Measurements from ENCODE around the gene ADAMTS3.

Gene ADAMTS3

GRCh38 chr4:72568959-72569718 lies at the start of gene ADAMTS3:
TSS of gene ADAMTS3 (minus strand) at chr4:72569221. CDS start at chr4:72568762, 459 bp downstream.
- H3K9ac ChIP-seq (ENCODE audit: insufficient read length, low read depth), result peak within 1 kb of the TSS; percentile 76

GRCh38 chr4:72613959-72614358 lies 44.9 kb upstream of the ADAMTS3 start:
- Histone ChIP-seq H3K4me1 (ENCODE audit: insufficient read depth, insufficient read length) (no peaks in the 10 kb centered on the region), H3K9me3 (ENCODE audit: insufficient read depth, low read length) (no peaks in the 10 kb centered on the region), H3K9ac (ENCODE audit: insufficient read length, low read depth) (no peak overlapping the region), H3K36me3 (ENCODE audit: insufficient read depth, insufficient read length, low read length) (no peaks in the 10 kb centered on the region), H3K4me3 (ENCODE audit: insufficient read length, low read depth) (no peak overlapping the region), H3K27me3 (ENCODE audit: insufficient read depth, insufficient read length) (no peaks in the 10 kb centered on the region)
- no peak for TF ChIP-seq SUZ12 (IDR thresholded peaks at IDR 0.05; ENCODE audit: extremely low read depth, insufficient read depth, insufficient read length)
- no peak for TF ChIP-seq YY1 (IDR thresholded peaks at IDR 0.05; ENCODE audit: insufficient read depth, insufficient read length)
- TF ChIP-seq ZNF274 (IDR thresholded peaks at IDR 0.05; ENCODE audit: low read depth, low read length), result no peak
- DNase-seq (ENCODE audit: low read depth, low spot score), result no peak

More at GRCh38 chr4:72568959-72569718, at the start of gene ADAMTS3:
- no peaks in the 10 kb centered on the region for H3K36me3 ChIP-seq (ENCODE audit: insufficient read depth, insufficient read length, low read length)
- H3K4me1 ChIP-seq (ENCODE audit: insufficient read depth, insufficient read length), result no peaks in the 10 kb centered on the region
- peak; percentile 49 for DNase-seq (ENCODE audit: low read depth, low spot score)
- no peaks in the 10 kb centered on the region for H3K9me3 ChIP-seq (ENCODE audit: insufficient read depth, low read length)
- TF ChIP-seq ZNF274 (IDR thresholded peaks at IDR 0.05; ENCODE audit: low read depth, low read length) (no peak), YY1 (IDR thresholded peaks at IDR 0.05; ENCODE audit: insufficient read depth, insufficient read length) (no peak), SUZ12 (IDR thresholded peaks at IDR 0.05; ENCODE audit: extremely low read depth, insufficient read depth, insufficient read length) (no peak)
- H3K27me3 ChIP-seq (ENCODE audit: insufficient read depth, insufficient read length), result peaks cover 4% of the 10 kb centered on the region
- H3K4me3 ChIP-seq (ENCODE audit: insufficient read length, low read depth), result peak within 1 kb of the TSS; percentile 61

GRCh38 chr4:72606751-72607150 lies 37.7 kb upstream of the ADAMTS3 start:
- no peak overlapping the region for H3K4me3 ChIP-seq (ENCODE audit: insufficient read length, low read depth)
- TF ChIP-seq SUZ12 (IDR thresholded peaks at IDR 0.05; ENCODE audit: extremely low read depth, insufficient read depth, insufficient read length) (no peak), ZNF274 (IDR thresholded peaks at IDR 0.05; ENCODE audit: low read depth, low read length) (no peak), YY1 (IDR thresholded peaks at IDR 0.05; ENCODE audit: insufficient read depth, insufficient read length) (no peak)
- DNase-seq (ENCODE audit: low read depth, low spot score), result no peak
- no peak overlapping the region for H3K9ac ChIP-seq (ENCODE audit: insufficient read length, low read depth)
- H3K36me3 ChIP-seq (ENCODE audit: insufficient read depth, insufficient read length, low read length), result no peaks in the 10 kb centered on the region
- no peaks in the 10 kb centered on the region for H3K27me3 ChIP-seq (ENCODE audit: insufficient read depth, insufficient read length)
- 0 out of 2 replicates have a peak, but pooled peaks cover 4% of the 10 kb centered on the region for H3K9me3 ChIP-seq (ENCODE audit: insufficient read depth, low read length)
- H3K4me1 ChIP-seq (ENCODE audit: insufficient read depth, insufficient read length), result no peaks in the 10 kb centered on the region

- Histone ChIP-seq H3K4me1 (ENCODE audit: insufficient read depth, insufficient read length) (no peaks in the 10 kb centered on the region), H3K9me3 (ENCODE audit: insufficient read depth, low read length) (0 out of 2 replicates have a peak, but pooled peaks cover 4% of the 10 kb centered on the region), H3K36me3 (ENCODE audit: insufficient read depth, insufficient read length, low read length) (no peaks in the 10 kb centered on the region), H3K4me3 (ENCODE audit: insufficient read length, low read depth) (no peak overlapping the region), H3K9ac (ENCODE audit: insufficient read length, low read depth) (no peak overlapping the region), H3K27me3 (ENCODE audit: insufficient read depth, insufficient read length) (no peaks in the 10 kb centered on the region)
- TF ChIP-seq YY1 (IDR thresholded peaks at IDR 0.05; ENCODE audit: insufficient read depth, insufficient read length) (no peak), ZNF274 (IDR thresholded peaks at IDR 0.05; ENCODE audit: low read depth, low read length) (no peak), SUZ12 (IDR thresholded peaks at IDR 0.05; ENCODE audit: extremely low read depth, insufficient read depth, insufficient read length) (no peak)
- DNase-seq (ENCODE audit: low read depth, low spot score), result no peak
Measured at GRCh38 chr4:72604324-72604723, 35.3 kb upstream of the ADAMTS3 start.

GRCh38 chr4:72602396-72603376 lies 33.7 kb upstream of the ADAMTS3 start:
- Histone ChIP-seq H3K4me3 (ENCODE audit: insufficient read length, low read depth) (no peak overlapping the region), H3K4me1 (ENCODE audit: insufficient read depth, insufficient read length) (no peaks in the 10 kb centered on the region), H3K27me3 (ENCODE audit: insufficient read depth, insufficient read length) (no peaks in the 10 kb centered on the region), H3K36me3 (ENCODE audit: insufficient read depth, insufficient read length, low read length) (no peaks in the 10 kb centered on the region), H3K9me3 (ENCODE audit: insufficient read depth, low read length) (0 out of 2 replicates have a peak, but pooled peaks cover 4% of the 10 kb centered on the region), H3K9ac (ENCODE audit: insufficient read length, low read depth) (no peak overlapping the region)
- no peak for DNase-seq (ENCODE audit: low read depth, low spot score)
- TF ChIP-seq SUZ12 (IDR thresholded peaks at IDR 0.05; ENCODE audit: extremely low read depth, insufficient read depth, insufficient read length) (no peak), YY1 (IDR thresholded peaks at IDR 0.05; ENCODE audit: insufficient read depth, insufficient read length) (no peak), ZNF274 (IDR thresholded peaks at IDR 0.05; ENCODE audit: low read depth, low read length) (no peak)

GRCh38 chr4:72591547-72592454 lies 22.8 kb upstream of the ADAMTS3 start:
- no peaks in the 10 kb centered on the region for H3K27me3 ChIP-seq (ENCODE audit: insufficient read depth, insufficient read length)
- no peak overlapping the region for H3K4me3 ChIP-seq (ENCODE audit: insufficient read length, low read depth)
- no peak for DNase-seq (ENCODE audit: low read depth, low spot score)
- H3K9me3 ChIP-seq (ENCODE audit: insufficient read depth, low read length), result no peaks in the 10 kb centered on the region
- H3K9ac ChIP-seq (ENCODE audit: insufficient read length, low read depth), result no peak overlapping the region
- H3K36me3 ChIP-seq (ENCODE audit: insufficient read depth, insufficient read length, low read length), result no peaks in the 10 kb centered on the region
- H3K4me1 ChIP-seq (ENCODE audit: insufficient read depth, insufficient read length), result no peaks in the 10 kb centered on the region
- no peak for TF ChIP-seq SUZ12 (IDR thresholded peaks at IDR 0.05; ENCODE audit: extremely low read depth, insufficient read depth, insufficient read length)
- no peak for TF ChIP-seq ZNF274 (IDR thresholded peaks at IDR 0.05; ENCODE audit: low read depth, low read length)
- TF ChIP-seq YY1 (IDR thresholded peaks at IDR 0.05; ENCODE audit: insufficient read depth, insufficient read length), result no peak
